HG03039 (cell line): ENCODE measurements around the gene CELF6.
"Not testable (repeated sequence)": the region's sequence is repeated elsewhere in the genome, so short reads cannot be mapped to it uniquely, and the experiment has no call there.

Experiments used
- ATAC-seq: cut with Tn5 transposase; IDR thresholded peaks from one replicate; pipeline ENCODE4 v1.9.1; 2021; ENCODE audit warnings: mild to moderate bottlenecking, moderate library complexity; ENCODE audit not compliant: unreplicated experiment

Gene CELF6

DNA sequence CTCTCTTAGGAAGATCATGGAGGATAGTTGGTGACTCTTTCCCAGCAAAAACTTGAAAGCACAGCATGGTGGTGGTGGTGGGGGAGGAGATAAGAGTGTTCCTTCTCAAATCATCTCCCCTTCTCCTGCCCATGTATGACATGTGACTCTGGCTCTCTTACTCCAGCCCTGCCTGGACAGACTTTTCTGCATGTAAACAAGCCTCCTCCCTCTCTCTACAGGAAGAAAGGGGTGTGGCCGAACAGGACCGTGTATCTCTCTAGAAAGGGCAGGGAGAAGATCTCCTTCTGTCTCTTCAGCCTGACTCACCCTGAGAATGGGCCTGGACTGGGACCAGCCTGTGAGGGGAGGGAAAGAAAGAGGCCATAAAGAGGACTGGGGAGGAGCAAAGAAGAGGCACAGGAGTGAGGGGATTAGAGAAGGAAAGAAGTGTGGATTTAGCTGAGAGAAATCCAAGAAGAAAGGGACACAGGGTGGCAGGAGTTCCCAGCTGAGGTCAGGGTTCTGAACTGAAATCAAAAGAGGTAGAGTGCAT is 1.5 kb downstream of the CELF6 start:
- no peak for ATAC-seq

DNA sequence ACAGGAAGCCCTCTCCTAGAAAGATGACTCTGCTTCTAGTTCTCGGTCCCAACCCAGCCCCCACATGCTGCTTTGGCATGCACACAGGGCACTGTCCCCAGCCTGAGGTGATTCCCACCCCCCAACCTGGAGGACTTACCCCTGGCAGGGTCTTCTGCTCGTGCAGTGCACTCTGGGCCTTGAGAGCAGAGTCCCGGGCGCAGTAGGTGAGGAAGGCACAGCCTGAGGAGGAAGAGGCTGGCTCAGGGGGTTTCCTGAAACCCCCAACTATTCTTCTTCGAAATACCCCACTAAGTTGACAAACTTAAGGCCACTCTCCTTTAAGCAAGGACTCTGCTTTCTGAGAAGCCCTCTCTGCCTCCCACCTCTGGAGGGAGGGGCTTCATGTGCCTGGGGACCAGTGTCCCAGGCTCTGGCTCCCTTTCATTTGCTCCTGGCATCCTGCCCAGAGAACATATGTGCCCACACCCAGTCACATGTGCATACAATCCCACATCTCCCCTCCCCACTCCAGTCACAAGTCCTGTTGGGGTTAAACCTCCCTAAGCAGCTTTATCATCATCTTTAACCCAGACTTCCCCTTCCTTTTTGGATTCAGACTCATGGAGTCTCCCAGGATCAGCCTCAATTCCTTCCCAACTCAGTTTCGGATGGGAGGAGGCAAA is 4.1 kb downstream of the CELF6 start:
- ATAC-seq = no peak

DNA sequence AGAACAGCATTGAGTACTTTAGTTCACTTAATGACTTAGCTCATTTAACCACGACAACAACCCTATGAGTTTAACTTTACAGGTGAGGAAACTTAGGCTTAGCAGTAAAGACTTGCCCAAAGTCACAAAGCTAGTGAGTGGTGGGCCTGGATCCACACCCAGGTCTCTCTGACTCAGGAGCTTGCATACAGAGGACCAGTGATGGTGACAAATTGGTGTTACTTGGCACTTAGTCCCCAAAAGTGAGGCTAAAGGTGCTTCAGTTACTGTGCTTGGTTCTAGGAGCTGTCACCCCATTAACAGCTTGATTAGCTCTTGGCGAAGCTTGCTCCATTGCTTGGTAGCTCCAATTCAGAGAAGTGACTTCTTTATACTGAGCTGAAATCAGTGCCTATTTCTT is 6.1 kb downstream of the CELF6 start:
- ATAC-seq = no peak

DNA sequence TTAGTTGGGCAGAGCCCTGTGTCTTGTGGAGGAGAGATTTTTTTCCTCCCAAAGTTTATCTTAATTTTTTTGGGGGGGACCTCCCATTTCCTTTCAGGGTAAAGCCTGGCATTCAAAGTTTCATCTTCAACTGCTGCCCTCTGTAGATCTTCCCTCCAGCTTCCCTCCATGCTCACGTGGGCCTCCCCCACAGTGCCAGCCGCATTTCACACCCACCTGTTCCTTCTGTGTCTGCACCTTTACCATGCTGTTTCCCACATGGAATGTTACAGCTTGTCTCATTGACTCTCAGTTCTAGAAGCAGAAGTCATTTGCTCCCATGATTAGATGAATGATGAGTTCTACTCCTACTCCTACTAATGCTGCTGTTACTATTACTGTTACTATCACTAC is 6.5 kb downstream of the CELF6 start:
- no peak for ATAC-seq

DNA sequence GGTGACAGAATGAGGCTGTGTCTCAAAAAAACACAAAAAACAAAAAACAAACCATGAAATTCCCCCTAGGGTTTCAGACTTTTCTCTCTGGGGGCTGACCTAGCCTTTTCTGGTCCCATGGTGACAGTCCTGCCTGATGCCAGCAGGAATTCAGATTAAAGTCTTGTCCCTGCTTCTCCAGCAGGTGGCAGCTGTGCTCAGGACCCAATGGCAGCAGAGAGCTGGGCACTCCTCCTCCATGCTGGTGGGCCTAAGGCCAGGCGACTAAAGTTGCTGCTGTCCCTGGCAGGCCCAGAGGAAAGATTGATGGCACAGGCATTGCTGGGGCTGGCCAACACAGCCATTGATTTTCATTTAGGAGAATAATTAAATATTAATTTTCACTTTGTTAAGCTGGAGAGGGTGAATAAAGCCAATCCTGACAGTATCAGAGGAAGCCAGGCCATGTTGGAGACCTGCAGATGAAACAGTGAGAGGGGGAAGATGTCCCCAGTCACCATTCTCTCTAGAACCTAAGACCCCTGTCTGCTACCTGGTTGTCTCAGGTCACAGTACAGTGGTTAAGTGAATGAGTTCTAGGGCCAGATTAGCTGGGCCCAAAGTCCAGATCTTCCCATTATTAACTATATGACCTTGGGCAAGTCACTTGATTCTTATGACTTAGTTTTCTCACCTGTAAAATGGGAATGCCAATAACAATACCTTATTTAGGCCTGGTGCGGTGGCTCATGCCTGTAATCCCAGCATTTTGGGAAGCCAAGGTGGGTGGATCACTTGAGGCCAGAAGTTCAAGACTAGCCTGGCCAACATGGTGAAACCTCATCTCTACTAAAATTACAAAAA is 7.1 kb downstream of the CELF6 start:
- no peak for ATAC-seq

DNA sequence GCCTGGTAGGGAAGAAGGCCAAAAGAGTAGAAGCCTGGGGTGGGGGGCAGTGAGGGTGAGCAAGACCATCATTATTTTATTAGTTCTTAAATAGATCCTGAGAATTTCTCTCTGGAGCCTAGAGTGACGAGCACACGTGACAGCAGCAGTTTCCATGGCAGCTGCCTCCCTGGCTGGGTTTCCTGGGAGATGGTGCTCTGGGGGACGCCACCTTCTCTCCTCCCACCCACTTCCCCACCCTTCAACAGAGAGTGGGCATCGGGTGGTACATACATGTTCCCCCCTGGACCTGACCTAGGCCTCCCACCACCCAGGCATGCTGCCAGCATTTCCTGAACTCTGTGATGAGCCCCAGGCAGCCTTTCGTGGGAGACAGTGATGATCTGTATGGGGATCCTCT is 12.9 kb downstream of the CELF6 start:
- no peak for ATAC-seq

DNA sequence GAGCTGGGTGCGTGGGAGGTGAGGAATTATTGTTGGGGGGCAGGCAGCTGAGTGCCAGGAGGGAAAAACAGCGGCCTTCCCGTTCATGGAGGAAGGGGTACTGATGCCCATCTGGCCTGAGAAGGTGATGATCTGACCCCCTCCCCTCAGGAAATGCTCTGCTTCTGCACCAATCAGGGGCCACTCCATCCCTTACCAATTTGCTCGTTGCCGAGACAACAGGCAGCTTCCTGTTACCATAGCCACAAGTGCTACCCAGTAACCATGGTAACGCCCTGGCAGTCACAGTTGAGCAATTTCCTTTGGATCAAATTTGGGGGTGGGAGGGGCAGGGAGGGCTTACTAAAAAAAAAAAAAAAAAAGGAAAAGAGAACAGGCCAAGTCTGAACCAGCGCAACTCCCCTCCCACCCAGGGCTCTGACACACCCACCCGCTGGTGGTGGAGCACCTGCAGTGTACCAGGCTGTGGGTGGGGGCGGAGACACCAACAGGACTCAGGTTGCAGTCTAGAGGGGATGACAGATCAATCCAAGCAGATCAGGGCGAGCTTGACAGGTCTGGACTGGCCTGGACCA is 13.7 kb downstream of the CELF6 start:
- ATAC-seq = no peak

DNA sequence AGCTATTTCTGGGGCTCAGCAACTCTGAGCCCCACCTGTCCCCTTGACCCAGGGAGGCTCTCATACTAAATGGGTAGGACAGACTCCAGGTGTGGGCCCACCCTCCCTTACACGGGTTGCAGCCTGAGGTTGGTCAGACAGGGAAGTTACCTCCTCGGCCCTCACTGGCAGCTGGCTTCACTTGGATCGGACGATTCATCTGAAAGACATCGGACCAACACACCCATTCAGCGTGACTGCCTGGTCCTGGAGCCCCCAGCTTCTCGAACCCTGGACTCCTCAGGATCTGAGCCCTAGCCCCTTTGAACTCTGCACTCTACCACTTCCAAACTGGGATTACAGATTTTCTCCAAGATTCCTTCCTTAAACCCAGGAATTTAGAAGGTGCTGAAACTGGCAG is 15.4 kb downstream of the CELF6 start:
- no peak for ATAC-seq

DNA sequence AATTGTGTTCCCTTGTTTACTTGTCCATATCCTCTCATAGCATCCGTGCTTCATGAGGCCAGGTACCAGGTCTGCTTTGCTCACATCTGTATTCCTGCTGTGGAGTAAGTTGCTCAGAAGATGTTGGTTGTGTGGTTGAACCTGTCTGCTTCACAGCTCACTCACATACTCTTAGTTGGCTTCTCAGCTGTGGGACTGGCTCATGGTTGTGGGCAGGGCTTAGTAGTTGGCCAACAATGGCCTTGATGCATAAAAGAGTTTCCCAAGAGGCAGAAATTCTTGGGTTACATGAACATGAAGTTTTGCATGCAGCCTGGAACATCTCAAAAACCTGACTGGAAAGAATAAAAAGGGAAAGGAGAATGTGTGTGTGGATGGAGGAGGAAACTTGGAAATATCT is 17.0 kb downstream of the CELF6 start:
- ATAC-seq = no peak

DNA sequence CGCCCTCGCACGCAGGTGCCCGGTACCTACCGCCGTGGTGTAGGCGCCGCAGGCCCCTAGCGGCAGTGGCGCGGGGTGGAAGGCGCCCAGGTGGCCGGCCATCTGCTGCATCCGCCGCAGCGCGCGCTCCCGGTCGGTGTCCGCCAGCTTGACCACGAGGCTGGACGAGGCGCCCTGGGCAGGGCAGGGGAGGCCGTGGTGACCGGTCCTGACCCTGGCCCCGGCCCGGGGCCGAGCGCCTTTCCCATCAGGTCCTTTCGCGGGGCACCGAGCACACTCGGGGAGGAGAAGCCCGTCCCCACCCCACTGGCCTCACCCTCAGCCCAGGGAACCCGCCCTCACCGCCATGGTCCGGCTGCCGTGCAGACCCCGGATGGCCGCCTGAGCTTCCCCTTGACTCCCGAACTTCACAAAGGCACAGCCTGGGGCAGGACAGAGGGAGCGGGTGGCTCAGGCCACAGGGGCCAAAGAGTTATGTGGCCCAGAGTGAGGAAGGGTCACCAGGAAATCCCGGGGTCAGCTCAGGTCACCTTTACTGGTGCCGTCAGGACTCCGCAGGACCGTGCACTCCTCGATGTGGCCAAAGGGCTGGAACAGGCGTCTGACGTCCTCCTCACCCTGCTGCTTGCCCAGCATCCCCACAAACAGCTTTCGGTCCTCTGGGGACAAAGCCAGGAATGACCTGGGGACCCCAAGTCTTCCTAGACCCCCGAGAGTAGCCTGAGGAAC is 30.2 kb downstream of the CELF6 start:
- ATAC-seq = no peak

DNA sequence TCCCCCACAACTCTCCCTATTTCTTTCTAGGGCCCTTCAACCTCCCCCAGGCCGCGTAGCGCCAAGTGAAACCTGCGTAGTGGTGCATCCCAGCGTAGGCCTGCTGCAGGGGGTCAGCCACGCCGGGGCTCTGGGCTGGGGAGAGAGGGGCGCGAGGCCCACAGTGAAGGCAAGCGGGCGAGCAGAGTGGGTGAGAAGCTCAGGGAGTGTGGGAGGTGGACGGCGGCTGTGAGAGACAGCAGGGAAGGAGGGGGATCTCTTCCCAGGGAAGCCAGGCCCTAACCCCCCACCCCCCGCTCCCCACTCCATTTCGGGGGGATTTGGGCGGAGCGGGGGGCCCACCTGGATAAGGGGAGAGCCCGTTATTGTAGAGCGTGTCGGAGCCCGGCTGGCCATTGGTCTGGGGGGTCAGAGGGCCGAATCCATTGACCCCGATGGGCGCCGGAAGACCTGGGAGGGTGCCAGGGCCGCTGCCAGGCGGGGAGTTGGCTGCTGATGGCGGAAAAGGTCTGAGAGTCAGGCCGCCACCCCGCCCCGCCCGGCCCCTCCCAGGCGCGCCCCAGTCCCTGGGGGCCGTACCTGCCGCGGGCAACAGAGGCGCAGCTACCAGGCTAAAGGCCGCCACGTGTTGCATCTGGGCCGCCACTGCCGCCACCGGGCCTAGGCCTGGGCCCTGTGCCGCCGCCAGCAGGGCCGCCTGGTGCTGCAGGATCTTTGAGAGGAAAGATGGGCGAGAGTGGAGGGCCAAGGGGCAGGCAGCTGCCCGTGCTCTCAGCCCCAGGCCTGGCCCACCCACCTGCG is 31.0 kb downstream of the CELF6 start:
- ATAC-seq = no peak

DNA sequence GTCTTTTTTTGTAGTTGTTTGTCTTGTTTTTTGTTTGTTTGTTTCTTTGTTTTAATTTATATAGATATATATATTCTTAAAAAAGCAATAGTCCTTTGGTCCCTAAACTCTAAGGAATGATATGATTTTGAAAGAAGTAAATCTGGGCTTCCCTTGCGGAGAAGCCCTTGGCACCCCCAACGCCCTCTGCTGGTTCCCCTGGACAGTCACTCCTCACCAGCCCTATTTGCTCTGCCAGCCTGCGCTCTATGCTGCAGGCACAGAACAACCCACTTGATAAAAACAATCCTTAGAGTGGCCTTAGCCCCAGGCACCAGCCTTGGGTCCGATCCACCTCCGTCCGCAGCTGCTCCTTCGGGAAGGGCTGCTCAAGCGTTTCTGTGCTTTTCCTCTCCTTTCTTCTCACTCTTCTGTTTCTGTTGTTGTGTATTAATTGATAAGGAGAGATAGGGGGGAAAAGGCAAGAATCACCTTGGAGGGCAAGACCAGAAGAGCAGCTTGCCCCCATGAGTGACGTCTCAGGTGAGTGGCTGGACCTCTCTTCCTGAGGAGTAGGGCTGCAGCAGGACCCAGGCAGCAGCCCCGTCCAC is 33.9 kb downstream of the CELF6 start:
- ATAC-seq = no peak

DNA sequence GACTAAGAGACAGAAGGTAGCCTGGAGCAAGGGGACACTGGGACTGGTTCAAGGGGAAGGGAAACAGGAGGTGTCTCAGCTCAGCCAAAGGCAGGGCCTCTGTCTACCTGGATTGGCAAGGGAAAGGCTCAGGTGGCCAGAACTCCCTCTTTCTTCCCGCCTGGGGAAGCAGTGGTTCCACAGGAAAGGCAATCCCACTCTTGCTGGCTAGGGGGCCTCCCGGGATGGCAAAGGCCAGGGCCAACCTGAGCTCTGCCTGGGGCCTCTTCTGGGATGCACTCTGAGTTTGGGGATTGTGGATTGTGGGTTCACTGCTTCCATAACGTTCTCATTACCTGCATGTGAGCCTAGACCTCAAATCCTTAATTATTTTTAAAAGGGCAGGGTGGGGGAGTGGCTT is 34.6 kb downstream of the CELF6 start:
- ATAC-seq = no peak

DNA sequence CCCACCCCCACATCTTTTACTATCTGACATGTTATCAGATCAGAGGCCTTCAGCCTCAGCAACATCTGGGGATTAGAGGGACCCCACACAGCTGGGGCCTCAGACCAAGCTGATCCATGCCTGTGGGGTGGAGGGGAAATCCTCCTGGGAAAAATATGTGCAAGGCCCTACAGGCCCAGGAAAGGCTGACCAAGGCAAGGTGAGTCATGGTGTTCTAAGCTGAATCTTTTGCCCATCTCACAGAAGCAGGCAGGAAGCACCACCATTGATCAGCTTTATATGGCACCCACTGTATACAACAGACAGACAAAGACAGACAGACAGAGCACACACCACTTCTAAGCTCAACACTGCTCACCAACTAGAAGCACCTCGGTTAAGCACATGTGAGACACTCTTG is 35.2 kb downstream of the CELF6 start:
- no peak for ATAC-seq

DNA sequence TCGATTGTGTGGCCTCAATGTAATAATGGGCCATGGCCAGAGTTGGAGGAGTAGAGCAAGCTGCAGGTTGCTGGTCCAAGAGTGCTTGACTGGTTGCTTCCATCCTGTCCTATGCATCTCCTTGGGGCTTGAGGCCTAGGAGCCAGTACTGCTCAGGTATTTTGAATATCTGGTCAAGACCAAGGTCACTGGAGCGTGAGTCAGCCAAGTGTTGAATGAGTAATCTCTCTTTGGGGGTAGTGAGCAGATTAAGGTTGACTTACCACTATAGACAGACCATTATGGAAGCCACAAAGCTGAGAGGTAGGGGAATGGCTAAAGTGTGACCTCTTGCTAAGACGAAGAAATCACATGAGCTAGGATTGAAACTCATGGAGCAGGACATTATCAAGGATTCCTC is 38.2 kb downstream of the CELF6 start:
- ATAC-seq = no peak

DNA sequence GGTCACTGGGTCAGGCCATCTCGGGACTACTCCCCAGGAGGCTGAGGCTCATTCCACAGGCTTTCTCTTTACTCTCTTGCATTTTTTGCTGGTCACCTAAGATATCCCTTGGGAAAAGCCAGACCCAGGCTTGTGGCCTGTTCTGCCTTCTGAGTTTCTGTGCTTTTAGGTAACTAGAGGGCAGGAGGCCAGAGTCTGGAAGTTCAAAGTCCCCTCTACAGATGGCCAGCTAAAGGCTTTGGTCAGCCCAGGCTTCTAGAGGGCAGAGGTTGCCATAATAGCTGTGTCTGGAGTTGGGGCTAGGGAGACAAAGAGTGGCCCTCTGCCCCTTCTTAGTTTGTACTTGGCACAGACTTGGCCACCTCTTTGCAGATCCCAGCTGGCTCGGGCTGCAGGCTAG is 39.2 kb downstream of the CELF6 start:
- no peak for ATAC-seq

DNA sequence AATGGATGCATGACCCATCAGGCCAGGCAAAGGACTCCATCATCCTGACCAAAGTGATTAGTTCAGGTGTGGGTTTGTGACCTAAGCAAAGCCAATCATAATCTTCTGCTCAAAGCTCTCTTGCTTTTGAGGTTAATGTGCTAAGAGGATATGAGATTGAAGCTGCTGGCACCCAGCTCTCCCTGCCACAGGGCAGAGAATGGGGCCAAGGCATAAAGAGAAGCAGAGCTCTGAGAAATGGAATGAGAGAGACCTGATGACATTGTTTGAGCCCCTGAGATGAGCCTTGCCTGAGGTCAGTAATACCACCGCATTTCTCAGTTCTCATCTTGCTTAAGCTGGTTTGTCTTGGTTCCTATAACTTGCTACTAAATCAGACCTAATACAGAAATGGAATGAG is 41.2 kb downstream of the CELF6 start:
- no peak for ATAC-seq

DNA sequence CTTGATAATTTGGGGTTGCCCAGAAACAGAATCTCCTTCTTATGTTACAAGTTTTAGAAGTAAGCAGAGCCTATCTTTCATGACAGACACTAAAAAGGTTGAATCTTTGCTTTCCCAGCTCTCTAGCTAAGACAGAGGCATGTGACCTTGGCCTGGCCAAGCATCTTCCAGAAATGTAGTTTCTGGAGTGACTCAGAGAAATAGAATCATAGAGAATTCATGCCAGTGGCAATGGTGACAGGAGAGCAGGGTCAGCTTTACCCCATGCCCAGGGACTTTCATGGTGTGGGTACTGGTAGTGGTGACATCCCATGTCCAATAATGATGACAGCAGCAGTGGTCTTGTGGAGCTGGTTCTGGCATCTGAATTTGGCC is 43.6 kb downstream of the CELF6 start:
- ATAC-seq = no peak

DNA sequence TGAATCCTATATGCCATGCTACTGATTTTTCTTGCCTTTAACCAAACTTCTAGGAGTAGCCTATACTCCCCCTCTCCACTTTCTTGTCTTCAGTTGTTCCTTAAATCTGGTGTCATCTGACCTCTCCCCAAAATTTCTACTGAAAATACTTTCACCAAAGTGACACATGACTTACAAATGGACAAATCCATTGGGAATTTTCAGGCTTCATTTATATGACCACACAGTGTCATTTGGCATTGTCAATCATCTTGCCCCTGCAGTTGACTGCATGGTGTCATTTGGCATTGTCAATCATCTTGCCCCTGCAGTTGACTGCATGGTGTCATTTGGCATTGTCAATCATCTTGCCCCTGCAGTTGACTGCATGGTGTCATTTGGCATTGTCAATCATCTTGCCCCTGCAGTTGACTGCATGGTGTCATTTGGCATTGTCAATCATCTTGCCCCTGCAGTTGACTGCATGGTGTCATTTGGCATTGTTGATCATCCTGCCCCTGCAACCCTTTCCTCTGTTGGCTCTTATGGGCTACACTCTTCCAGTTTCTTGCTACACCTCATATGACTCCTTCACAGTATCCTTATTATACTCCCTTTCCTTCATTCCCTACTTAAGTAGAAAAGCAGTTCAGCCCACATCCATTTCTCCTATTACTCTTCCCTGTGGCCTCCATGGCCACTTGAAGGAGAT is 44.2 kb downstream of the CELF6 start:
- ATAC-seq = not testable (repeated sequence)

DNA sequence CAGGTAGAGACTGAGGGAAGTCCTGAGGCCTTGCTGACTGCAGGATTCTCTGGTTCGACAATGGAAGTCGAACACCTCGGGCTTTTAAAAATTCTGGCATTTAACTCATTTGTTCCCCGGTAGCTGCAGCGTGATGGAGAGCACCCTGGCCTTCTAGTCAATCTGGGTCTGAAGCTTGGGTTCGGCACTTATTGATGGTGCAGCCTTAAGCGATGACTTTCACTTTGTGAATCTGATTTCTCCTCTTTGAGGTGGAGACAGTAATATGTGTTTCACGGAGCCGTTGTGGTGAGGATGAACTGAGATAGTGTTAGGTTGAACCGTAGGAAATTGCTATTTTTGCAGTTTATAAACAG is 47.0 kb downstream of the CELF6 start:
- ATAC-seq = no peak
